ENCODE data around the gene NCAPD3. TPM values are rescaled to one million over a fixed set of nuclear protein-coding genes. Genes with fewer than 3 reads are reported as not detected.
A peak's percentile ranks its signal among the peaks of the same experiment; 100 is the strongest.

The NCAPD3 gene
- total RNA-seq, 1 donor = 9.4 TPM

- TF ChIP-seq CTCF (IDR thresholded peaks at IDR 0.05; ENCODE audit: extremely low read depth, low read depth, low read length) = no peak
- H3K36me3 ChIP-seq (ENCODE audit: insufficient read depth, low read length) = peaks cover 80% of the 10 kb centered on the region
- no peak for DNase-seq (ENCODE audit: insufficient read length, low spot score, missing footprints)
Measured at GRCh38 chr11:134246100-134246499, 22.3 kb upstream of the NCAPD3 start.

GRCh38 chr11:134245434-134245833 is 21.7 kb upstream of the NCAPD3 start:
- peaks cover 75% of the 10 kb centered on the region for H3K36me3 ChIP-seq (ENCODE audit: insufficient read depth, low read length)
- H3K79me2 ChIP-seq (ENCODE audit: insufficient read depth, low read length) = no peaks in the 10 kb centered on the region
- no peak for TF ChIP-seq CTCF (IDR thresholded peaks at IDR 0.05; ENCODE audit: extremely low read depth, low read depth, low read length)
- H3K27me3 ChIP-seq (ENCODE audit: insufficient read depth, low read length) = no peaks in the 10 kb centered on the region
- DNase-seq (ENCODE audit: insufficient read length, low spot score, missing footprints) = no peak
- H2AFZ ChIP-seq (ENCODE audit: low read length) = no peak overlapping the region
- H3K4me3 ChIP-seq (ENCODE audit: insufficient read depth, low read length) = no peak overlapping the region
- H3K4me1 ChIP-seq (ENCODE audit: insufficient read depth, low read length) = no peaks in the 10 kb centered on the region
- H4K20me1 ChIP-seq (ENCODE audit: insufficient read depth, low read length) = peaks cover 3% of the 10 kb centered on the region
- H3K4me2 ChIP-seq (ENCODE audit: insufficient read depth, low read length) = no peak overlapping the region
- H3K9me3 ChIP-seq (ENCODE audit: low read depth, low read length) = no peaks in the 10 kb centered on the region
- no peak overlapping the region for H3K27ac ChIP-seq (ENCODE audit: low read depth, low read length)

More at GRCh38 chr11:134246100-134246499, 22.3 kb upstream of the NCAPD3 start:
- Histone ChIP-seq H3K4me2 (ENCODE audit: insufficient read depth, low read length) (no peak overlapping the region), H3K27me3 (ENCODE audit: insufficient read depth, low read length) (no peaks in the 10 kb centered on the region), H3K27ac (ENCODE audit: low read depth, low read length) (no peak overlapping the region), H3K4me1 (ENCODE audit: insufficient read depth, low read length) (no peaks in the 10 kb centered on the region), H3K79me2 (ENCODE audit: insufficient read depth, low read length) (no peaks in the 10 kb centered on the region), H2AFZ (ENCODE audit: low read length) (no peak overlapping the region), H4K20me1 (ENCODE audit: insufficient read depth, low read length) (peaks cover 3% of the 10 kb centered on the region), H3K4me3 (ENCODE audit: insufficient read depth, low read length) (no peak overlapping the region), H3K9me3 (ENCODE audit: low read depth, low read length) (no peaks in the 10 kb centered on the region)

GRCh38 chr11:134244593-134244992 is 20.8 kb upstream of the NCAPD3 start:
- Histone ChIP-seq H3K4me3 (ENCODE audit: insufficient read depth, low read length) (no peak overlapping the region), H2AFZ (ENCODE audit: low read length) (no peak overlapping the region), H3K27ac (ENCODE audit: low read depth, low read length) (no peak overlapping the region), H3K79me2 (ENCODE audit: insufficient read depth, low read length) (no peaks in the 10 kb centered on the region), H3K9me3 (ENCODE audit: low read depth, low read length) (no peaks in the 10 kb centered on the region), H3K36me3 (ENCODE audit: insufficient read depth, low read length) (peaks cover 75% of the 10 kb centered on the region), H3K27me3 (ENCODE audit: insufficient read depth, low read length) (no peaks in the 10 kb centered on the region), H3K4me1 (ENCODE audit: insufficient read depth, low read length) (no peaks in the 10 kb centered on the region), H3K4me2 (ENCODE audit: insufficient read depth, low read length) (no peak overlapping the region), H4K20me1 (ENCODE audit: insufficient read depth, low read length) (peaks cover 3% of the 10 kb centered on the region)
- peak; percentile 82 for DNase-seq (ENCODE audit: insufficient read length, low spot score, missing footprints)
- TF ChIP-seq CTCF (IDR thresholded peaks at IDR 0.05; ENCODE audit: extremely low read depth, low read depth, low read length) = peak; percentile 49

GRCh38 chr11:134243913-134244312 is 20.1 kb upstream of the NCAPD3 start:
- DNase-seq (ENCODE audit: insufficient read length, low spot score, missing footprints) = no peak
- no peak for TF ChIP-seq CTCF (IDR thresholded peaks at IDR 0.05; ENCODE audit: extremely low read depth, low read depth, low read length)
- H4K20me1 ChIP-seq (ENCODE audit: insufficient read depth, low read length) = peaks cover 5% of the 10 kb centered on the region
- no peaks in the 10 kb centered on the region for H3K79me2 ChIP-seq (ENCODE audit: insufficient read depth, low read length)
- H3K27me3 ChIP-seq (ENCODE audit: insufficient read depth, low read length) = no peaks in the 10 kb centered on the region
- H3K27ac ChIP-seq (ENCODE audit: low read depth, low read length) = no peak overlapping the region
- H3K4me2 ChIP-seq (ENCODE audit: insufficient read depth, low read length) = no peak overlapping the region
- no peak overlapping the region for H3K4me3 ChIP-seq (ENCODE audit: insufficient read depth, low read length)
- H3K36me3 ChIP-seq (ENCODE audit: insufficient read depth, low read length) = peaks cover 78% of the 10 kb centered on the region
- no peaks in the 10 kb centered on the region for H3K4me1 ChIP-seq (ENCODE audit: insufficient read depth, low read length)
- H3K9me3 ChIP-seq (ENCODE audit: low read depth, low read length) = no peaks in the 10 kb centered on the region
- no peak overlapping the region for H2AFZ ChIP-seq (ENCODE audit: low read length)
